ENCODE measurements around the gene NRP2. TPM values are rescaled to one million over a fixed set of nuclear protein-coding genes. Genes with fewer than 3 reads are reported as not detected.

NRP2 gene
- total RNA-seq, 2 donors from 2014 or later: 2.5 to 2.6 TPM

GRCh38 chr2:205665791-205666190 is 16.5 kb upstream of the NRP2 start:
- H3K27ac Mint-ChIP-seq: no peak overlapping the region
- H3K27me3 Mint-ChIP-seq (ENCODE audit: low read depth): no peaks in the 10 kb centered on the region
- peaks cover 2 to 3% of the 10 kb centered on the region in 2 donors for H3K36me3 Mint-ChIP-seq (ENCODE audit: insufficient read depth in 2 of 2)
- no peak for ATAC-seq (replicated peaks in 1 of 2)
- H3K4me3 Mint-ChIP-seq: no peak overlapping the region
- DNase-seq: no peak
- peaks cover 17% of the 10 kb centered on the region for H3K4me1 Mint-ChIP-seq (ENCODE audit: low read depth)
- peaks cover 4 to 7% of the 10 kb centered on the region in 2 donors for H3K9me3 Mint-ChIP-seq

- ATAC-seq (replicated peaks in 1 of 2): no peak
- Mint-ChIP-seq H3K9me3 (peaks cover 4 to 7% of the 10 kb centered on the region in 2 donors), H3K4me3 (no peak overlapping the region), H3K27ac (no peak overlapping the region), H3K4me1 (ENCODE audit: low read depth) (no peaks in the 10 kb centered on the region), H3K27me3 (ENCODE audit: low read depth) (no peaks in the 10 kb centered on the region), H3K36me3 (ENCODE audit: insufficient read depth in 2 of 2) (peaks cover 2 to 3% of the 10 kb centered on the region in 2 donors)
- no peak for DNase-seq
Observed at GRCh38 chr2:205670292-205670691, 12.0 kb upstream of the NRP2 start.

GRCh38 chr2:205673312-205673711 is 9.0 kb upstream of the NRP2 start:
- H3K27me3 Mint-ChIP-seq (ENCODE audit: low read depth): peaks cover 8% of the 10 kb centered on the region
- DNase-seq: no peak
- H3K4me1 Mint-ChIP-seq (ENCODE audit: low read depth): no peaks in the 10 kb centered on the region
- no peak overlapping the region for H3K4me3 Mint-ChIP-seq
- no peak overlapping the region for H3K27ac Mint-ChIP-seq
- peaks cover 4 to 6% of the 10 kb centered on the region in 2 donors for H3K9me3 Mint-ChIP-seq
- H3K36me3 Mint-ChIP-seq (ENCODE audit: insufficient read depth in 2 of 2): peaks cover 2 to 3% of the 10 kb centered on the region in 2 donors
- ATAC-seq (replicated peaks in 1 of 2): no peak

- DNase-seq: no peak
- Mint-ChIP-seq H3K36me3 (ENCODE audit: insufficient read depth in 2 of 2) (no peaks in the 10 kb centered on the region), H3K4me3 (no peak overlapping the region), H3K27ac (no peak overlapping the region), H3K4me1 (ENCODE audit: low read depth) (peaks cover 5% of the 10 kb centered on the region), H3K27me3 (ENCODE audit: low read depth) (peaks cover 27% of the 10 kb centered on the region), H3K9me3 (no peaks in the 10 kb centered on the region)
- no peak for ATAC-seq (replicated peaks in 1 of 2)
Observed at GRCh38 chr2:205675861-205676516, 6.3 kb upstream of the NRP2 start.

- no peak for ATAC-seq (replicated peaks in 1 of 2)
- Mint-ChIP-seq H3K27ac (no peak overlapping the region), H3K4me3 (no peak overlapping the region), H3K36me3 (ENCODE audit: insufficient read depth in 2 of 2) (no peaks in the 10 kb centered on the region), H3K27me3 (ENCODE audit: low read depth) (peaks cover 48% of the 10 kb centered on the region), H3K4me1 (ENCODE audit: low read depth) (peaks cover 20% of the 10 kb centered on the region), H3K9me3 (no peaks in the 10 kb centered on the region)
- no peak for DNase-seq
Observed at GRCh38 chr2:205678541-205679142, 3.7 kb upstream of the NRP2 start.

GRCh38 chr2:205679410-205680009 is 2.8 kb upstream of the NRP2 start:
- H3K9me3 Mint-ChIP-seq: no peaks in the 10 kb centered on the region
- H3K4me1 Mint-ChIP-seq (ENCODE audit: low read depth): peaks cover 26% of the 10 kb centered on the region
- peaks cover 56% of the 10 kb centered on the region for H3K27me3 Mint-ChIP-seq (ENCODE audit: low read depth)
- no peak overlapping the region for H3K27ac Mint-ChIP-seq
- no peak overlapping the region for H3K4me3 Mint-ChIP-seq
- DNase-seq (no peak), ATAC-seq (replicated peaks in 1 of 2) (no peak)
- no peaks in the 10 kb centered on the region for H3K36me3 Mint-ChIP-seq (ENCODE audit: insufficient read depth in 2 of 2)

- Mint-ChIP-seq H3K27ac (no peak overlapping the region), H3K4me1 (ENCODE audit: low read depth) (peaks cover 31% of the 10 kb centered on the region), H3K9me3 (no peaks in the 10 kb centered on the region), H3K36me3 (ENCODE audit: insufficient read depth in 2 of 2) (no peaks in the 10 kb centered on the region), H3K27me3 (ENCODE audit: low read depth) (peaks cover 62% of the 10 kb centered on the region), H3K4me3 (no peak overlapping the region)
- DNase-seq (peak; percentile 35 to 50), ATAC-seq (replicated peaks in 1 of 2) (peak; percentile 43 to 51)
Observed at GRCh38 chr2:205680067-205680466, 2.2 kb upstream of the NRP2 start.

- Mint-ChIP-seq H3K9me3 (no peaks in the 10 kb centered on the region), H3K27ac (no peak overlapping the region), H3K36me3 (ENCODE audit: insufficient read depth in 2 of 2) (no peaks in the 10 kb centered on the region), H3K27me3 (ENCODE audit: low read depth) (peaks cover 67% of the 10 kb centered on the region), H3K4me1 (ENCODE audit: low read depth) (peaks cover 39% of the 10 kb centered on the region), H3K4me3 (no peak overlapping the region)
- DNase-seq (no peak), ATAC-seq (replicated peaks in 1 of 2) (no peak)
Observed at GRCh38 chr2:205680903-205681302, 1.4 kb upstream of the NRP2 start.

- Mint-ChIP-seq H3K4me1 (ENCODE audit: low read depth) (peaks cover 46% of the 10 kb centered on the region), H3K4me3 (peak overlapping the region; percentile 81 to 84), H3K9me3 (no peaks in the 10 kb centered on the region), H3K27me3 (ENCODE audit: low read depth) (peaks cover 71% of the 10 kb centered on the region), H3K36me3 (ENCODE audit: insufficient read depth in 2 of 2) (no peaks in the 10 kb centered on the region), H3K27ac (no peak overlapping the region)
- ATAC-seq (replicated peaks in 1 of 2) (peak in 1 of 2 donors; percentile 13), DNase-seq (peak; percentile 18)
Observed at GRCh38 chr2:205681401-205682238, 681 bp upstream of the NRP2 start.

- no peak for ATAC-seq (replicated peaks in 1 of 2)
- H3K4me3 Mint-ChIP-seq: peak overlapping the region; percentile 85 to 87
- no peak overlapping the region for H3K27ac Mint-ChIP-seq
- H3K4me1 Mint-ChIP-seq (ENCODE audit: low read depth): peaks cover 47% of the 10 kb centered on the region
- no peak for DNase-seq
- peaks cover 80% of the 10 kb centered on the region for H3K27me3 Mint-ChIP-seq (ENCODE audit: low read depth)
- no peaks in the 10 kb centered on the region for H3K36me3 Mint-ChIP-seq (ENCODE audit: insufficient read depth in 2 of 2)
- H3K9me3 Mint-ChIP-seq: no peaks in the 10 kb centered on the region
Observed at GRCh38 chr2:205682971-205683501, 735 bp downstream of the NRP2 start.

- DNase-seq: no peak
- no peak for ATAC-seq (replicated peaks in 1 of 2)
- H3K4me3 Mint-ChIP-seq: peak overlapping the region; percentile 85 to 87
- no peaks in the 10 kb centered on the region for H3K36me3 Mint-ChIP-seq (ENCODE audit: insufficient read depth in 2 of 2)
- no peaks in the 10 kb centered on the region for H3K9me3 Mint-ChIP-seq
- H3K4me1 Mint-ChIP-seq (ENCODE audit: low read depth): peaks cover 47% of the 10 kb centered on the region
- H3K27me3 Mint-ChIP-seq (ENCODE audit: low read depth): peaks cover 80% of the 10 kb centered on the region
- H3K27ac Mint-ChIP-seq: no peak overlapping the region
Observed at GRCh38 chr2:205683502-205684367, 1.4 kb downstream of the NRP2 start.

GRCh38 chr2:205684871-205685313 is 2.6 kb downstream of the NRP2 start:
- Mint-ChIP-seq H3K36me3 (ENCODE audit: insufficient read depth in 2 of 2) (no peaks in the 10 kb centered on the region), H3K4me3 (peak overlapping the region; percentile 79 to 83), H3K27ac (no peak overlapping the region), H3K4me1 (ENCODE audit: low read depth) (peaks cover 46% of the 10 kb centered on the region), H3K9me3 (no peaks in the 10 kb centered on the region), H3K27me3 (ENCODE audit: low read depth) (peaks cover 82% of the 10 kb centered on the region)
- ATAC-seq (replicated peaks in 1 of 2) (no peak), DNase-seq (no peak)

Measured in activated T-cell treated with anti-CD3 and anti-CD28 coated beads, Interleukin-2, amount 50 U/mL, for 72 hours (primary cell).